ENCODE results near the gene MRPL50.

DNA sequence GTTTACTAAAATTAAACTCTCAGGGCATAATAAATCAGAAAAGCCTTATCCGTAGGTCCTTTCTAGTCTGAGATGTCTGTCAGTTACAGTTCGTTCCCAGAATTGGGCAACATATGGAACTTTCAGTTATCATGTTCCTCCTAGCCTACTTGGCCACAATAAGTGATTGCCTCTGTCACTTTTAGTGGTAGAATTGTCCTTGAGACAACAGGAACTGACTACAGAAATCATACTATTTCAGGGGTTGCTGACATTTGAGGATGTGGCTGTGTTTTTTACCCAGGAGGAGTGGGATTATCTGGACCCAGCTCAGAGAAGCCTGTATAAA lies 1.2 kb upstream of the MRPL50 start:
- no peak for TF ChIP-seq CTCF (IDR thresholded peaks at IDR 0.05; ENCODE audit: low read length)
- no peak for TF ChIP-seq EZH2 (optimal IDR thresholded peaks at IDR 0.05; ENCODE audit: low read depth, low read length)
